ENCODE data around the gene CYFIP2. TPM values are rescaled to one million over a fixed set of nuclear protein-coding genes. Genes with fewer than 3 reads are reported as not detected.

The CYFIP2 gene
- total and polyA plus RNA-seq, 2 of the 13 experiments (the other 11 are each of a cell fraction or from before 2014, with no cell fraction given): 22.6 to 30.3 TPM

GRCh38 chr5:157290981-157291711 lies 25.2 kb downstream of the CYFIP2 start (continued):
- peak; percentile 74 for TF ChIP-seq ARNT2 (CRISPR knock-in tag; IDR thresholded peaks at IDR 0.05; ENCODE audit: low read depth)
- peak; percentile 69; the same call in 1 of the 2 replicates for TF ChIP-seq ZNF598 (CRISPR knock-in tag; IDR thresholded peaks at IDR 0.05; ENCODE audit: borderline replicate concordance)
- peak; percentile 88 for TF ChIP-seq TFDP2 (CRISPR knock-in tag; IDR thresholded peaks at IDR 0.05)
- peak; percentile 89; the same call in 1 of the 2 replicates for TF ChIP-seq ZNF280D (CRISPR knock-in tag; IDR thresholded peaks at IDR 0.05)
- no peak for TF ChIP-seq SAFB2 (CRISPR knock-in tag; IDR thresholded peaks at IDR 0.05; ENCODE audit: borderline replicate concordance, low read depth)
- no peak for TF ChIP-seq ZNF484 (CRISPR knock-in tag; IDR thresholded peaks at IDR 0.05; ENCODE audit: borderline replicate concordance, low read depth)
- TF ChIP-seq NBN (conservative IDR thresholded peaks at IDR 0.05): no peak
- TF ChIP-seq NFE2L1 (CRISPR knock-in tag; IDR thresholded peaks at IDR 0.05; ENCODE audit: borderline replicate concordance): no peak
- no peak; the same call in 1 of the 2 replicates for TF ChIP-seq MYNN (CRISPR knock-in tag; IDR thresholded peaks at IDR 0.05; ENCODE audit: low read depth)
- TF ChIP-seq SOX5 (CRISPR knock-in tag; IDR thresholded peaks at IDR 0.05; ENCODE audit: borderline replicate concordance): peak; percentile 96
- peak; percentile 91; the same call in 1 of the 2 replicates for TF ChIP-seq FOXK1 (CRISPR knock-in tag; IDR thresholded peaks at IDR 0.05; ENCODE audit: borderline replicate concordance, low read depth)
- no peak for TF ChIP-seq ZNF850 (CRISPR knock-in tag; conservative IDR thresholded peaks at IDR 0.05)
- no peak for TF ChIP-seq STAT5B (CRISPR knock-in tag; IDR thresholded peaks at IDR 0.05)
- 0 out of 2 replicates have a peak, but pooled peaks have one; percentile 36 for TF ChIP-seq HES4 (CRISPR knock-in tag; IDR thresholded peaks at IDR 0.05; ENCODE audit: borderline replicate concordance)
- peak; percentile 84 for TF ChIP-seq ZNF3 (CRISPR knock-in tag; IDR thresholded peaks at IDR 0.05)
- no peak for TF ChIP-seq RARG (CRISPR knock-in tag; IDR thresholded peaks at IDR 0.05; ENCODE audit: low read depth)
- TF ChIP-seq ZBTB10 (CRISPR knock-in tag; IDR thresholded peaks at IDR 0.05; ENCODE audit: borderline replicate concordance): no peak
- TF ChIP-seq MED13 (CRISPR knock-in tag; IDR thresholded peaks at IDR 0.05): no peak
- TF ChIP-seq MYC (CRISPR knock-in tag; IDR thresholded peaks at IDR 0.05; ENCODE audit: borderline replicate concordance): peak; percentile 91
- peak; percentile 78; the same call in 1 of the 2 replicates for TF ChIP-seq ZNF558 (CRISPR knock-in tag; IDR thresholded peaks at IDR 0.05; ENCODE audit: borderline replicate concordance)
- peak; percentile 84; the same call in 1 of the 2 replicates for TF ChIP-seq KDM3A (CRISPR knock-in tag; IDR thresholded peaks at IDR 0.05; ENCODE audit: low read depth)
- peak; percentile 67; the same call in 1 of the 2 replicates for TF ChIP-seq ESRRA (CRISPR knock-in tag; IDR thresholded peaks at IDR 0.05; ENCODE audit: low read depth)
